Mesendoderm (in vitro differentiated cells): ENCODE results near the gene FRYL.
"Not testable (repeated sequence)": the region's sequence is repeated elsewhere in the genome, so short reads cannot be mapped to it uniquely, and the experiment has no call there.

Experiments
- DNase-seq: peaks from one replicate; pipeline ENCODE4 v3.0.0; 2013
- H2AK5ac ChIP-seq: 2 replicates; pipeline ENCODE4 v1.6.1; 2013; ENCODE audit warnings: low read length, inconsistent platforms
- H2BK120ac ChIP-seq: 2 replicates; pipeline ENCODE4 v1.6.1; 2013; ENCODE audit warnings: low read depth, mild to moderate bottlenecking, low read length, moderate library complexity, mixed read lengths
- H2BK15ac ChIP-seq: replicated peaks from 2 replicates; pipeline ENCODE4 v1.6.1; 2013; ENCODE audit warnings: low read depth, mild to moderate bottlenecking, moderate library complexity
- H2BK5ac ChIP-seq: 2 replicates; pipeline ENCODE4 v1.6.1; 2013; ENCODE audit warnings: low read length, inconsistent platforms
- H3K18ac ChIP-seq: 2 replicates; pipeline ENCODE4 v1.6.1; 2013; ENCODE audit warnings: mild to moderate bottlenecking, low read length, mixed read lengths
- H3K23ac ChIP-seq: one replicate; pipeline ENCODE4 v1.6.1; 2013; ENCODE audit warnings: low read length
- H3K27ac ChIP-seq: 2 replicates; pipeline ENCODE4 v1.5.1; 2013; ENCODE audit warnings: low read depth, mild to moderate bottlenecking, inconsistent platforms, low read length, moderate library complexity
- H3K27me3 ChIP-seq: 2 replicates; pipeline ENCODE4 v1.6.1; 2013; ENCODE audit warnings: low read length, control low read depth, mild to moderate bottlenecking, inconsistent platforms; ENCODE audit not compliant: insufficient read depth, poor library complexity
- H3K36me3 ChIP-seq: 2 replicates; pipeline ENCODE4 v1.6.1; 2013; ENCODE audit warnings: low read length, inconsistent platforms; ENCODE audit not compliant: control insufficient read depth, insufficient read depth
- H3K4ac ChIP-seq: one replicate; pipeline ENCODE4 v1.6.1; 2013; ENCODE audit warnings: low read depth, mild to moderate bottlenecking, low read length, moderate library complexity
- H3K4me1 ChIP-seq: 2 replicates; pipeline ENCODE4 v1.6.1; 2013; ENCODE audit warnings: low read depth, low read length, inconsistent platforms; ENCODE audit not compliant: control insufficient read depth
- H3K4me2 ChIP-seq: 2 replicates; pipeline ENCODE4 v1.6.1; 2013; ENCODE audit warnings: low read length
- H3K4me3 ChIP-seq: 2 replicates; pipeline ENCODE4 v1.5.1; 2013; ENCODE audit warnings: mild to moderate bottlenecking, low read length
- H3K56ac ChIP-seq: one replicate; pipeline ENCODE4 v1.6.1; 2013; ENCODE audit warnings: low read length
- H3K79me1 ChIP-seq: 2 replicates; pipeline ENCODE4 v1.6.1; 2013; ENCODE audit warnings: low read length, inconsistent platforms
- H3K79me2 ChIP-seq: 2 replicates; pipeline ENCODE4 v1.6.1; 2013; ENCODE audit warnings: mild to moderate bottlenecking, low read length; ENCODE audit not compliant: control insufficient read depth, insufficient read depth
- H3K9ac ChIP-seq: 2 replicates; pipeline ENCODE4 v1.6.1; 2013; ENCODE audit warnings: low read length, inconsistent platforms
- H4K5ac ChIP-seq: one replicate; pipeline ENCODE4 v1.6.1; 2013; ENCODE audit warnings: low read length
- H4K8ac ChIP-seq: one replicate; pipeline ENCODE4 v1.6.1; 2013; ENCODE audit warnings: low read depth, mild to moderate bottlenecking, control low read depth, low read length, moderate library complexity
- WGBS: extraction: QIAGEN DNeasy Blood & Tissue Kit; methylation state at CpG from one replicate; pipeline ENCODE4 v1.1.7; 2013; ENCODE audit warnings: low lambda C conversion rate, missing lambda C conversion rate; ENCODE audit not compliant: insufficient coverage; ENCODE audit errors: extremely low coverage; 5-methylcytosine and 5-hydroxymethylcytosine counted together

The FRYL gene

GRCh38 chr4:48725414-48725813 lies 54.7 kb downstream of the FRYL start:
- Histone ChIP-seq H3K4me2 (no peak overlapping the region), H3K27ac (no peak overlapping the region), H4K8ac (no peak overlapping the region), H3K36me3 (no peaks in the 10 kb centered on the region), H2BK15ac (no peak overlapping the region), H3K18ac (no peak overlapping the region), H3K23ac (no peak overlapping the region), H2BK120ac (no peak overlapping the region), H3K9ac (no peak overlapping the region), H2AK5ac (no peak overlapping the region), H3K79me1 (peaks cover 13% of the 10 kb centered on the region), H3K79me2 (peaks cover 56% of the 10 kb centered on the region), H3K27me3 (no peaks in the 10 kb centered on the region), H3K4me3 (no peak overlapping the region), H3K4ac (no peak overlapping the region), H2BK5ac (no peak overlapping the region), H4K5ac (no peak overlapping the region), H3K4me1 (peaks cover 14% of the 10 kb centered on the region), H3K56ac (no peak overlapping the region)
- DNase-seq, result no peak
- no CpG with 5 or more reads among the region's 7 CpGs for WGBS

GRCh38 chr4:48722509-48723446 lies 57.3 kb downstream of the FRYL start:
- Histone ChIP-seq H3K4me1 (peaks cover 10% of the 10 kb centered on the region), H3K27ac (no peak overlapping the region), H3K79me2 (peaks cover 42% of the 10 kb centered on the region), H4K5ac (no peak overlapping the region), H3K18ac (no peak overlapping the region), H3K4me2 (no peak overlapping the region), H2BK5ac (no peak overlapping the region), H3K9ac (no peak overlapping the region), H2BK15ac (no peak overlapping the region), H2AK5ac (no peak overlapping the region), H3K36me3 (no peaks in the 10 kb centered on the region), H3K4me3 (no peak overlapping the region), H3K27me3 (no peaks in the 10 kb centered on the region), H4K8ac (no peak overlapping the region), H3K23ac (no peak overlapping the region), H2BK120ac (no peak overlapping the region), H3K4ac (no peak overlapping the region), H3K79me1 (peaks cover 19% of the 10 kb centered on the region), H3K56ac (no peak overlapping the region)
- WGBS, result no CpG with 5 or more reads among the region's 5 CpGs
- DNase-seq, result no peak

- peaks cover 17% of the 10 kb centered on the region for H3K79me1 ChIP-seq
- H4K5ac ChIP-seq, result no peak overlapping the region
- no peak for DNase-seq
- H3K23ac ChIP-seq, result no peak overlapping the region
- H3K4me1 ChIP-seq, result no peaks in the 10 kb centered on the region
- no CpG with 5 or more reads among the region's 2 CpGs for WGBS
- H3K9ac ChIP-seq, result no peak overlapping the region
- H3K4ac ChIP-seq, result no peak overlapping the region
- no peaks in the 10 kb centered on the region for H3K36me3 ChIP-seq
- H2AK5ac ChIP-seq, result no peak overlapping the region
- no peak overlapping the region for H3K27ac ChIP-seq
- no peak overlapping the region for H2BK120ac ChIP-seq
- no peaks in the 10 kb centered on the region for H3K27me3 ChIP-seq
- no peak overlapping the region for H3K4me2 ChIP-seq
- no peak overlapping the region for H2BK15ac ChIP-seq
- H2BK5ac ChIP-seq, result no peak overlapping the region
- H3K18ac ChIP-seq, result no peak overlapping the region
- no peak overlapping the region for H3K56ac ChIP-seq
- peaks cover 40% of the 10 kb centered on the region for H3K79me2 ChIP-seq
- H4K8ac ChIP-seq, result no peak overlapping the region
- H3K4me3 ChIP-seq, result no peak overlapping the region
These were observed 59.6 kb downstream of the FRYL start for GRCh38 chr4:48720459-48720858.

- Histone ChIP-seq H3K18ac (no peak overlapping the region), H4K5ac (no peak overlapping the region), H2BK5ac (no peak overlapping the region), H3K27ac (no peak overlapping the region), H3K36me3 (no peaks in the 10 kb centered on the region), H3K56ac (no peak overlapping the region), H3K27me3 (no peaks in the 10 kb centered on the region), H3K4me2 (no peak overlapping the region), H3K4ac (no peak overlapping the region), H3K4me1 (no peaks in the 10 kb centered on the region), H3K9ac (no peak overlapping the region), H3K79me1 (peaks cover 11% of the 10 kb centered on the region), H3K4me3 (no peak overlapping the region), H2BK120ac (no peak overlapping the region), H2BK15ac (no peak overlapping the region), H4K8ac (no peak overlapping the region), H3K23ac (no peak overlapping the region), H3K79me2 (peaks cover 28% of the 10 kb centered on the region), H2AK5ac (no peak overlapping the region)
- WGBS, result no CpG with 5 or more reads among the region's 5 CpGs
- no peak for DNase-seq
These were observed 61.1 kb downstream of the FRYL start for GRCh38 chr4:48718818-48719465.

- not testable (repeated sequence) for H3K4me3 ChIP-seq, H4K5ac ChIP-seq, DNase-seq, H3K4me1 ChIP-seq, H3K23ac ChIP-seq, H2BK5ac ChIP-seq, H3K56ac ChIP-seq, H3K9ac ChIP-seq, H4K8ac ChIP-seq, H2BK120ac ChIP-seq, H3K4me2 ChIP-seq, H2AK5ac ChIP-seq, H3K27me3 ChIP-seq, H2BK15ac ChIP-seq, H3K36me3 ChIP-seq, H3K27ac ChIP-seq, H3K79me1 ChIP-seq, H3K4ac ChIP-seq, H3K18ac ChIP-seq
- peaks cover 20% of the 10 kb centered on the region for H3K79me2 ChIP-seq
- WGBS, result no CpG with 5 or more reads among the region's 5 CpGs
These were observed 63.8 kb downstream of the FRYL start for GRCh38 chr4:48716285-48716684.
